NCI-H146 (cell line): ENCODE results near the gene CXCR5.

Source experiments
- DNase-seq: peaks from one replicate; lab custom pipeline; 2025; lab: John Stamatoyannopoulos, UW

Gene CXCR5

GRCh38 chr11:118877487-118878162 lies 6.1 kb upstream of the CXCR5 start:
- DNase-seq, result no peak

- DNase-seq, result no peak
Measured at GRCh38 chr11:118878163-118878563, 5.5 kb upstream of the CXCR5 start.

GRCh38 chr11:118881228-118881627 lies 2.5 kb upstream of the CXCR5 start:
- no peak for DNase-seq

GRCh38 chr11:118882491-118882890 lies 1.2 kb upstream of the CXCR5 start:
- no peak for DNase-seq

GRCh38 chr11:118883004-118883367 lies 706 bp upstream of the CXCR5 start:
- DNase-seq, result no peak

GRCh38 chr11:118884875-118885274 lies 1.2 kb downstream of the CXCR5 start:
- no peak for DNase-seq

- no peak for DNase-seq
Measured at GRCh38 chr11:118885319-118885718, 1.6 kb downstream of the CXCR5 start.

GRCh38 chr11:118885831-118886565 lies 2.3 kb downstream of the CXCR5 start:
- DNase-seq, result no peak

- DNase-seq, result no peak
Measured at GRCh38 chr11:118886681-118887111, 3.0 kb downstream of the CXCR5 start.

- DNase-seq, result no peak
Measured at GRCh38 chr11:118887206-118887605, 3.5 kb downstream of the CXCR5 start.

- DNase-seq, result no peak
Measured at GRCh38 chr11:118888398-118888797, 4.7 kb downstream of the CXCR5 start.

GRCh38 chr11:118889797-118890196 lies 6.1 kb downstream of the CXCR5 start:
- no peak for DNase-seq

GRCh38 chr11:118892514-118892913 lies 8.8 kb downstream of the CXCR5 start:
- peak; percentile 92 for DNase-seq

GRCh38 chr11:118892964-118893363 lies 9.3 kb downstream of the CXCR5 start:
- no peak for DNase-seq

GRCh38 chr11:118893662-118894061 lies 10.0 kb downstream of the CXCR5 start:
- DNase-seq, result no peak

- DNase-seq, result no peak
Measured at GRCh38 chr11:118894192-118894591, 10.5 kb downstream of the CXCR5 start.

- DNase-seq, result peak; percentile 30
Measured at GRCh38 chr11:118895093-118896039, 11.7 kb downstream of the CXCR5 start.

GRCh38 chr11:118896472-118896913 lies 12.8 kb downstream of the CXCR5 start:
- DNase-seq, result no peak

- DNase-seq, result no peak
Measured at GRCh38 chr11:118896921-118897591, 13.4 kb downstream of the CXCR5 start.

GRCh38 chr11:118897721-118898310 lies 14.1 kb downstream of the CXCR5 start:
- peak; percentile 81 for DNase-seq
